Panc1 (cell line): ENCODE data around the gene MCM3AP.

Experiments
- POLR2AphosphoS5 ChIP-seq: IDR thresholded peaks from 2 replicates; pipeline ENCODE4 v1.6.1; 2012; ENCODE audit warnings: mild to moderate bottlenecking, low read depth, low read length, moderate library complexity
- SIN3A ChIP-seq: IDR thresholded peaks from 2 replicates; pipeline ENCODE4 v1.6.1; 2012; ENCODE audit warnings: low read depth, mild to moderate bottlenecking, low read length, moderate library complexity, borderline replicate concordance; ENCODE audit not compliant: insufficient read depth
- TCF7L2 ChIP-seq: IDR thresholded peaks from 2 replicates; pipeline ENCODE4 v1.6.1; 2011; ENCODE audit warnings: mild to moderate bottlenecking, low read depth, low read length, inconsistent platforms
- TF ChIP-seq, protein P1 (sequence below), 2 experiments: IDR thresholded peaks; 2 replicates each; pipeline ENCODE4 v1.6.1; 2011 to 2012; ENCODE audit warnings: low read depth in 2 of 2, control low read depth in 1 of 2, low read length in 1 of 2, mild to moderate bottlenecking in 1 of 2, moderate library complexity in 1 of 2; ENCODE audit not compliant: insufficient read depth in 1 of 2
- TF ChIP-seq, protein P2 (sequence below): fragments of 450-650 bp; IDR thresholded peaks from 2 replicates; pipeline ENCODE4 v1.5.1; 2017; ENCODE audit warnings: mild to moderate bottlenecking

DNA sequence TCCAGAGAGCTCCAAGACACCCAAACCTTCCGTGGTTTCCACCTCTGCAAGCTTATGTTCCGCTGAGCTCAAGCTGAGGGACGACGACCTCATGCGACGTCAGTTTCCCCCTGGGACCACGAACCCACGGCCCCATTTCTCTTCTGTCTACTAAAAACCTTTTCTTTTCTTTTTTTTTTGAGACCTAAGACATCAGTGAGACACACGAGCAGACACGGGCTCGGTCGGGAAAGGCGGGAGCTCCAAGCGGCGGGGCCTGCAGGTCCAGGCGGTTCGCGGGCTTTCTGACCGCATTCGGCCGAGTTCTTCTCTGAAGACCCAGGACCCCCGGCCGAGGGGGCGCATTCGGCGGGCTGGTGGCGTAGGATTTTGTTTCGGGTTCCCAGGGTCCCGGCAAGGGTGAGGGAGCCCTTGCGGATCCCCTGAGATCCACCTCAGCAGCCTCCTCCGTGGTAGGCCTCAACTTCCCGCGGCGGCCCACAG is 37.9 kb upstream of the MCM3AP start:
- TF ChIP-seq, protein P1, sequence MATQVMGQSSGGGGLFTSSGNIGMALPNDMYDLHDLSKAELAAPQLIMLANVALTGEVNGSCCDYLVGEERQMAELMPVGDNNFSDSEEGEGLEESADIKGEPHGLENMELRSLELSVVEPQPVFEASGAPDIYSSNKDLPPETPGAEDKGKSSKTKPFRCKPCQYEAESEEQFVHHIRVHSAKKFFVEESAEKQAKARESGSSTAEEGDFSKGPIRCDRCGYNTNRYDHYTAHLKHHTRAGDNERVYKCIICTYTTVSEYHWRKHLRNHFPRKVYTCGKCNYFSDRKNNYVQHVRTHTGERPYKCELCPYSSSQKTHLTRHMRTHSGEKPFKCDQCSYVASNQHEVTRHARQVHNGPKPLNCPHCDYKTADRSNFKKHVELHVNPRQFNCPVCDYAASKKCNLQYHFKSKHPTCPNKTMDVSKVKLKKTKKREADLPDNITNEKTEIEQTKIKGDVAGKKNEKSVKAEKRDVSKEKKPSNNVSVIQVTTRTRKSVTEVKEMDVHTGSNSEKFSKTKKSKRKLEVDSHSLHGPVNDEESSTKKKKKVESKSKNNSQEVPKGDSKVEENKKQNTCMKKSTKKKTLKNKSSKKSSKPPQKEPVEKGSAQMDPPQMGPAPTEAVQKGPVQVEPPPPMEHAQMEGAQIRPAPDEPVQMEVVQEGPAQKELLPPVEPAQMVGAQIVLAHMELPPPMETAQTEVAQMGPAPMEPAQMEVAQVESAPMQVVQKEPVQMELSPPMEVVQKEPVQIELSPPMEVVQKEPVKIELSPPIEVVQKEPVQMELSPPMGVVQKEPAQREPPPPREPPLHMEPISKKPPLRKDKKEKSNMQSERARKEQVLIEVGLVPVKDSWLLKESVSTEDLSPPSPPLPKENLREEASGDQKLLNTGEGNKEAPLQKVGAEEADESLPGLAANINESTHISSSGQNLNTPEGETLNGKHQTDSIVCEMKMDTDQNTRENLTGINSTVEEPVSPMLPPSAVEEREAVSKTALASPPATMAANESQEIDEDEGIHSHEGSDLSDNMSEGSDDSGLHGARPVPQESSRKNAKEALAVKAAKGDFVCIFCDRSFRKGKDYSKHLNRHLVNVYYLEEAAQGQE (IDR thresholded peaks at IDR 0.05; ENCODE audit: insufficient read depth in 1 of 2, low read depth in 2 of 2, low read length in 1 of 2), result no peak
- TF ChIP-seq, protein P2, sequence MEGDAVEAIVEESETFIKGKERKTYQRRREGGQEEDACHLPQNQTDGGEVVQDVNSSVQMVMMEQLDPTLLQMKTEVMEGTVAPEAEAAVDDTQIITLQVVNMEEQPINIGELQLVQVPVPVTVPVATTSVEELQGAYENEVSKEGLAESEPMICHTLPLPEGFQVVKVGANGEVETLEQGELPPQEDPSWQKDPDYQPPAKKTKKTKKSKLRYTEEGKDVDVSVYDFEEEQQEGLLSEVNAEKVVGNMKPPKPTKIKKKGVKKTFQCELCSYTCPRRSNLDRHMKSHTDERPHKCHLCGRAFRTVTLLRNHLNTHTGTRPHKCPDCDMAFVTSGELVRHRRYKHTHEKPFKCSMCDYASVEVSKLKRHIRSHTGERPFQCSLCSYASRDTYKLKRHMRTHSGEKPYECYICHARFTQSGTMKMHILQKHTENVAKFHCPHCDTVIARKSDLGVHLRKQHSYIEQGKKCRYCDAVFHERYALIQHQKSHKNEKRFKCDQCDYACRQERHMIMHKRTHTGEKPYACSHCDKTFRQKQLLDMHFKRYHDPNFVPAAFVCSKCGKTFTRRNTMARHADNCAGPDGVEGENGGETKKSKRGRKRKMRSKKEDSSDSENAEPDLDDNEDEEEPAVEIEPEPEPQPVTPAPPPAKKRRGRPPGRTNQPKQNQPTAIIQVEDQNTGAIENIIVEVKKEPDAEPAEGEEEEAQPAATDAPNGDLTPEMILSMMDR, result no peak
- TF ChIP-seq SIN3A (no peak), POLR2AphosphoS5 (no peak), TCF7L2 (no peak)
